ENCODE measurements around the gene GAS7. TPM values are rescaled to one million over a fixed set of nuclear protein-coding genes. Genes with fewer than 3 reads are reported as not detected.

GAS7 gene
- total and polyA plus RNA-seq, 2 experiments from 2014 or later = 1.9 to 10.7 TPM

DNA sequence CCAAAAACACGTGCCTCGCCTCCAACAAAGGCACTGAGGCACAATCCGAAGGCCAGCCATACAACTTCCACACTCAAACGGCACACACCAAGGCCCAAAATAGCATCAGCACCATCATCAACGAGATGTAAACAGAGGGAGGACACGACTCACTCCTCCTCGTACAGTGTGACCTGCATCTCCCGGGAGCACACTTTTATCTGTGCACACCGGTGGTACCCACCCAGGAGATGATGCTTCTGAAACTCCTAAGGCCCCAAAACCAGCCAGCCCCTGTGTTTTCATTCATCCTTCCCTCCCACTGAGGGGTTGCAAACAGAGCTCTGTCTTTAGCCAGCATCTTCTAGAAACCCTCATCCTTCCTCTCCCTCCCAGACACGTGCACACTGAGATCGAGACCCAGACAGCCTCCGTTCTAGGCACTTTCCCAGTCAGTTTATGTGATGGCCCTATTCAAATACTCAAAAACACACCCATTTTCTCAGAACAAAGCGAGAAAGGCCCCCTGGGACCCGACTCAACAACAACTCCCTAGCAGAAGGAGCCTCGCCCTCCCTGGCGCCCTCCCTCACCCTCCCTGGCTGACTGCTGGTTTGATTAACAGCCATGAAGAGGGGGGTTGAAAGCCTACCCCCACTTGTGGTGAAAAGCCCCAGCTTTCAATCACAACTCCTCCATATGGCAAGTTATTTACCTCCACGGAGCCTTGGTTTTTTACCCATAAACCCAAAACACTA is 76.3 kb downstream of the GAS7 start:
- H2AFZ ChIP-seq = no peak overlapping the region
- Mint-ChIP-seq H3K36me3 (ENCODE audit: low read depth) (no peaks in the 10 kb centered on the region), H3K27me3 (ENCODE audit: insufficient read depth, low read depth, poor library complexity) (peaks cover 17% of the 10 kb centered on the region), H3K9me3 (no peaks in the 10 kb centered on the region), H3K27ac (no peak overlapping the region), H3K4me1 (peaks cover 56% of the 10 kb centered on the region), H3K4me3 (no peak overlapping the region)
- no peaks in the 10 kb centered on the region for H4K20me1 ChIP-seq (replicated peaks; ENCODE audit: insufficient read depth)
- no peak overlapping the region for H3K4me3 ChIP-seq
- no peaks in the 10 kb centered on the region for H3K79me2 ChIP-seq (replicated peaks; ENCODE audit: insufficient read depth)
- peaks cover 24% of the 10 kb centered on the region for H3K4me1 ChIP-seq (ENCODE audit: insufficient read depth)
- H3F3A ChIP-seq (replicated peaks; ENCODE audit: low read depth) = 0 out of 2 replicates have a peak, but pooled peaks cover 4% of the 10 kb centered on the region
- 0 out of 2 replicates have a peak, but pooled peaks cover 4% of the 10 kb centered on the region for H3K9me2 ChIP-seq (ENCODE audit: insufficient read depth)
- no peaks in the 10 kb centered on the region for H3K27me3 ChIP-seq (ENCODE audit: insufficient read depth)
- no peak for ATAC-seq
- TF ChIP-seq EZH2 (IDR thresholded peaks at IDR 0.05; ENCODE audit: low read depth, unreplicated experiment) (no peak), ZNF331 (CRISPR knock-in tag; IDR thresholded peaks at IDR 0.05; ENCODE audit: low read depth) (no peak), EZH2phosphoT487 (IDR thresholded peaks at IDR 0.05; ENCODE audit: unreplicated experiment) (no peak), JUNB (IDR thresholded peaks at IDR 0.05; ENCODE audit: unreplicated experiment) (no peak), NANOG (IDR thresholded peaks at IDR 0.05; ENCODE audit: borderline replicate concordance) (no peak), ETS1 (IDR thresholded peaks at IDR 0.05) (no peak), STAT1 (IDR thresholded peaks at IDR 0.05; ENCODE audit: unreplicated experiment) (no peak)
- TF ChIP-seq, protein P1, sequence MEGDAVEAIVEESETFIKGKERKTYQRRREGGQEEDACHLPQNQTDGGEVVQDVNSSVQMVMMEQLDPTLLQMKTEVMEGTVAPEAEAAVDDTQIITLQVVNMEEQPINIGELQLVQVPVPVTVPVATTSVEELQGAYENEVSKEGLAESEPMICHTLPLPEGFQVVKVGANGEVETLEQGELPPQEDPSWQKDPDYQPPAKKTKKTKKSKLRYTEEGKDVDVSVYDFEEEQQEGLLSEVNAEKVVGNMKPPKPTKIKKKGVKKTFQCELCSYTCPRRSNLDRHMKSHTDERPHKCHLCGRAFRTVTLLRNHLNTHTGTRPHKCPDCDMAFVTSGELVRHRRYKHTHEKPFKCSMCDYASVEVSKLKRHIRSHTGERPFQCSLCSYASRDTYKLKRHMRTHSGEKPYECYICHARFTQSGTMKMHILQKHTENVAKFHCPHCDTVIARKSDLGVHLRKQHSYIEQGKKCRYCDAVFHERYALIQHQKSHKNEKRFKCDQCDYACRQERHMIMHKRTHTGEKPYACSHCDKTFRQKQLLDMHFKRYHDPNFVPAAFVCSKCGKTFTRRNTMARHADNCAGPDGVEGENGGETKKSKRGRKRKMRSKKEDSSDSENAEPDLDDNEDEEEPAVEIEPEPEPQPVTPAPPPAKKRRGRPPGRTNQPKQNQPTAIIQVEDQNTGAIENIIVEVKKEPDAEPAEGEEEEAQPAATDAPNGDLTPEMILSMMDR (conservative IDR thresholded peaks at IDR 0.05; ENCODE audit: low read depth in 2 of 2) = no peak
- no peak for DNase-seq (ENCODE audit: low spot score)
- no peak overlapping the region for H3K27ac ChIP-seq (ENCODE audit: low read depth)
- H3K36me3 ChIP-seq (ENCODE audit: insufficient read depth) = no peaks in the 10 kb centered on the region
- no peak overlapping the region for H3K4me2 ChIP-seq

- H3K4me1 Mint-ChIP-seq = peaks cover 45% of the 10 kb centered on the region
- TF ChIP-seq, protein P2, sequence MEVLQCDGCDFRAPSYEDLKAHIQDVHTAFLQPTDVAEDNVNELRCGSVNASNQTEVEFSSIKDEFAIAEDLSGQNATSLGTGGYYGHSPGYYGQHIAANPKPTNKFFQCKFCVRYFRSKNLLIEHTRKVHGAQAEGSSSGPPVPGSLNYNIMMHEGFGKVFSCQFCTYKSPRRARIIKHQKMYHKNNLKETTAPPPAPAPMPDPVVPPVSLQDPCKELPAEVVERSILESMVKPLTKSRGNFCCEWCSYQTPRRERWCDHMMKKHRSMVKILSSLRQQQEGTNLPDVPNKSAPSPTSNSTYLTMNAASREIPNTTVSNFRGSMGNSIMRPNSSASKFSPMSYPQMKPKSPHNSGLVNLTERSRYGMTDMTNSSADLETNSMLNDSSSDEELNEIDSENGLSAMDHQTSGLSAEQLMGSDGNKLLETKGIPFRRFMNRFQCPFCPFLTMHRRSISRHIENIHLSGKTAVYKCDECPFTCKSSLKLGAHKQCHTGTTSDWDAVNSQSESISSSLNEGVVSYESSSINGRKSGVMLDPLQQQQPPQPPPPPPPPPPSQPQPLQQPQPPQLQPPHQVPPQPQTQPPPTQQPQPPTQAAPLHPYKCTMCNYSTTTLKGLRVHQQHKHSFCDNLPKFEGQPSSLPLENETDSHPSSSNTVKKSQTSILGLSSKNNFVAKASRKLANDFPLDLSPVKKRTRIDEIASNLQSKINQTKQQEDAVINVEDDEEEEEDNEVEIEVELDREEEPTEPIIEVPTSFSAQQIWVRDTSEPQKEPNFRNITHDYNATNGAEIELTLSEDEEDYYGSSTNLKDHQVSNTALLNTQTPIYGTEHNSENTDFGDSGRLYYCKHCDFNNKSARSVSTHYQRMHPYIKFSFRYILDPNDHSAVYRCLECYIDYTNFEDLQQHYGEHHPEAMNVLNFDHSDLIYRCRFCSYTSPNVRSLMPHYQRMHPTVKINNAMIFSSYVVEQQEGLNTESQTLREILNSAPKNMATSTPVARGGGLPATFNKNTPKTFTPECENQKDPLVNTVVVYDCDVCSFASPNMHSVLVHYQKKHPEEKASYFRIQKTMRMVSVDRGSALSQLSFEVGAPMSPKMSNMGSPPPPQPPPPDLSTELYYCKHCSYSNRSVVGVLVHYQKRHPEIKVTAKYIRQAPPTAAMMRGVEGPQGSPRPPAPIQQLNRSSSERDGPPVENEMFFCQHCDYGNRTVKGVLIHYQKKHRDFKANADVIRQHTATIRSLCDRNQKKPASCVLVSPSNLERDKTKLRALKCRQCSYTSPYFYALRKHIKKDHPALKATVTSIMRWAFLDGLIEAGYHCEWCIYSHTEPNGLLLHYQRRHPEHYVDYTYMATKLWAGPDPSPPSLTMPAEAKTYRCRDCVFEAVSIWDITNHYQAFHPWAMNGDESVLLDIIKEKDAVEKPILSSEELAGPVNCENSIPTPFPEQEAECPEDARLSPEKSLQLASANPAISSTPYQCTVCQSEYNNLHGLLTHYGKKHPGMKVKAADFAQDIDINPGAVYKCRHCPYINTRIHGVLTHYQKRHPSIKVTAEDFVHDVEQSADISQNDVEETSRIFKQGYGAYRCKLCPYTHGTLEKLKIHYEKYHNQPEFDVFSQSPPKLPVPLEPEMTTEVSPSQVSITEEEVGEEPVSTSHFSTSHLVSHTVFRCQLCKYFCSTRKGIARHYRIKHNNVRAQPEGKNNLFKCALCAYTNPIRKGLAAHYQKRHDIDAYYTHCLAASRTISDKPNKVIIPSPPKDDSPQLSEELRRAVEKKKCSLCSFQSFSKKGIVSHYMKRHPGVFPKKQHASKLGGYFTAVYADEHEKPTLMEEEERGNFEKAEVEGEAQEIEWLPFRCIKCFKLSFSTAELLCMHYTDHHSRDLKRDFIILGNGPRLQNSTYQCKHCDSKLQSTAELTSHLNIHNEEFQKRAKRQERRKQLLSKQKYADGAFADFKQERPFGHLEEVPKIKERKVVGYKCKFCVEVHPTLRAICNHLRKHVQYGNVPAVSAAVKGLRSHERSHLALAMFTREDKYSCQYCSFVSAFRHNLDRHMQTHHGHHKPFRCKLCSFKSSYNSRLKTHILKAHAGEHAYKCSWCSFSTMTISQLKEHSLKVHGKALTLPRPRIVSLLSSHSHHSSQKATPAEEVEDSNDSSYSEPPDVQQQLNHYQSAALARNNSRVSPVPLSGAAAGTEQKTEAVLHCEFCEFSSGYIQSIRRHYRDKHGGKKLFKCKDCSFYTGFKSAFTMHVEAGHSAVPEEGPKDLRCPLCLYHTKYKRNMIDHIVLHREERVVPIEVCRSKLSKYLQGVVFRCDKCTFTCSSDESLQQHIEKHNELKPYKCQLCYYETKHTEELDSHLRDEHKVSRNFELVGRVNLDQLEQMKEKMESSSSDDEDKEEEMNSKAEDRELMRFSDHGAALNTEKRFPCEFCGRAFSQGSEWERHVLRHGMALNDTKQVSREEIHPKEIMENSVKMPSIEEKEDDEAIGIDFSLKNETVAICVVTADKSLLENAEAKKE (CRISPR knock-in tag; IDR thresholded peaks at IDR 0.05) = no peak
- no peak for TF ChIP-seq ZNF331 (CRISPR knock-in tag; IDR thresholded peaks at IDR 0.05; ENCODE audit: low read depth)
- no peak for TF ChIP-seq ETS1 (IDR thresholded peaks at IDR 0.05)
- TF ChIP-seq EZH2 (IDR thresholded peaks at IDR 0.05; ENCODE audit: low read depth, unreplicated experiment) = no peak
Measured at GRCh38 chr17:10120749-10121148, 77.7 kb downstream of the GAS7 start.

More at GRCh38 chr17:10120749-10121148, 77.7 kb downstream of the GAS7 start:
- Mint-ChIP-seq H3K27ac (no peak overlapping the region), H3K27me3 (ENCODE audit: insufficient read depth, low read depth, poor library complexity) (peaks cover 17% of the 10 kb centered on the region), H3K4me3 (no peak overlapping the region), H3K36me3 (ENCODE audit: low read depth) (no peaks in the 10 kb centered on the region), H3K9me3 (no peaks in the 10 kb centered on the region)
- Histone ChIP-seq H3F3A (replicated peaks; ENCODE audit: low read depth) (no peaks in the 10 kb centered on the region), H3K4me2 (no peak overlapping the region), H3K79me2 (replicated peaks; ENCODE audit: insufficient read depth) (no peaks in the 10 kb centered on the region), H4K20me1 (replicated peaks; ENCODE audit: insufficient read depth) (no peaks in the 10 kb centered on the region), H2AFZ (no peak overlapping the region), H3K36me3 (ENCODE audit: insufficient read depth) (no peaks in the 10 kb centered on the region), H3K27ac (ENCODE audit: low read depth) (no peak overlapping the region), H3K4me1 (ENCODE audit: insufficient read depth) (peaks cover 27% of the 10 kb centered on the region), H3K27me3 (ENCODE audit: insufficient read depth) (no peaks in the 10 kb centered on the region), H3K4me3 (no peak overlapping the region), H3K9me2 (ENCODE audit: insufficient read depth) (0 out of 2 replicates have a peak, but pooled peaks cover 4% of the 10 kb centered on the region)
- DNase-seq (ENCODE audit: low spot score) (no peak), ATAC-seq (no peak)
